Lower leg skin (tissue), 3 donors: ENCODE results near the gene MVP.

Source experiments
- CTCF ChIP-seq, 3 donors: fragments of 450-650 bp; IDR thresholded peaks; one replicate each; pipeline ENCODE4 v1.5.1; 2016; ENCODE audit warnings: antibody characterized with exemption in 3 of 3, mild to moderate bottlenecking in 3 of 3, moderate library complexity in 2 of 3
- POLR2A ChIP-seq, 2 donors: fragments of 450-650 bp; IDR thresholded peaks; one replicate each; pipeline ENCODE4 v1.6.1; 2016 to 2017; ENCODE audit warnings: antibody characterized with exemption in 2 of 2, mild to moderate bottlenecking in 1 of 2, moderate library complexity in 1 of 2

- TF ChIP-seq CTCF (IDR thresholded peaks at IDR 0.05) (no peak), POLR2A (IDR thresholded peaks at IDR 0.05) (no peak)
These were observed 56.5 kb downstream of the MVP start for GRCh38 chr16:29876594-29877249.
